Caco-2 (cell line): ENCODE measurements around the gene TECR. TPM values are rescaled to one million over a fixed set of nuclear protein-coding genes. Genes with fewer than 3 reads are reported as not detected.

ENCODE experiments used
- BruUV-seq: library from RNA; stranded (reverse); fragments of 400-500 nt; replicated peaks from 2 replicates; lab custom pipeline; 2021; lab: Mats Ljungman, UMichigan
- CTCF ChIA-PET: fragments of 300-600 bp; sonication (Branson Sonifier 250); formaldehyde crosslinking; loops from one replicate; lab custom pipeline; 2022; ENCODE audit warnings: antibody characterized with exemption; lab: Charles Lee
- POLR2A ChIA-PET: fragments of 300-600 bp; sonication (Branson Sonifier 250); formaldehyde crosslinking; loops from one replicate; lab custom pipeline; 2022; ENCODE audit warnings: antibody characterized with exemption; lab: Charles Lee
- DNase-seq, 2 experiments: peaks; one replicate each; pipeline versions ENCODE4 v3.0.0 to v3.0.0-alpha.2; 2020 to 2022
- H3K27me3 ChIP-seq: replicated peaks from 2 replicates; pipeline ENCODE4 v1.6.0; 2011; ENCODE audit warnings: low read length; ENCODE audit not compliant: control insufficient read depth, insufficient read depth
- H3K36me3 ChIP-seq: 2 replicates; pipeline ENCODE4 v1.5.1; 2011; ENCODE audit warnings: low read length; ENCODE audit not compliant: control insufficient read depth, insufficient read depth
- H3K4me1 ChIP-seq: fragments of 250-450 bp; sonication (Bioruptor Pico); 2 replicates; pipeline ENCODE4 v1.5.1; 2020; ENCODE audit warnings: mild to moderate bottlenecking
- H3K4me3 ChIP-seq: 2 replicates; pipeline ENCODE4 v1.5.1; 2011; ENCODE audit warnings: low read depth, mild to moderate bottlenecking, control low read depth, low read length
- H3K9me3 ChIP-seq: fragments of 250-450 bp; sonication (Bioruptor Pico); 2 replicates; pipeline ENCODE4 v1.5.1; 2020; ENCODE audit warnings: mild to moderate bottlenecking, moderate library complexity
- H3K27ac Mint-ChIP-seq: one replicate; pipeline ENCODE4 v1.8.0; 2022; ENCODE audit warnings: mixed read lengths; ENCODE audit not compliant: unreplicated experiment
- H3K27me3 Mint-ChIP-seq: one replicate; pipeline ENCODE4 v1.8.0; 2022; ENCODE audit warnings: mixed read lengths; ENCODE audit not compliant: insufficient read depth, unreplicated experiment
- H3K36me3 Mint-ChIP-seq: one replicate; pipeline ENCODE4 v1.8.0; 2022; ENCODE audit warnings: mild to moderate bottlenecking, mixed read lengths; ENCODE audit not compliant: insufficient read depth, unreplicated experiment
- H3K4me1 Mint-ChIP-seq: one replicate; pipeline ENCODE4 v1.8.0; 2022; ENCODE audit warnings: low read depth, mixed read lengths; ENCODE audit not compliant: unreplicated experiment
- H3K4me3 Mint-ChIP-seq: one replicate; pipeline ENCODE4 v1.8.0; 2022; ENCODE audit warnings: mild to moderate bottlenecking, moderate library complexity, mixed read lengths; ENCODE audit not compliant: unreplicated experiment
- H3K9me3 Mint-ChIP-seq: one replicate; pipeline ENCODE4 v1.8.0; 2022; ENCODE audit warnings: mixed read lengths; ENCODE audit not compliant: unreplicated experiment
- intact Hi-C: fragments of 100-400 bp; cut with micrococcal nuclease; formaldehyde crosslinking; loops from one replicate; pipeline ENCODE4 v1.10.0; 2022; ENCODE audit not compliant: unreplicated experiment
- total RNA-seq: library from RNA; stranded (reverse); gene quantifications from 2 replicates; pipeline ENCODE4 v1.2.3, GENCODE V29; 2022
- TF ChIP-seq, protein P1 (sequence below), 2 experiments: fragments of 200-600 bp in 1 of 2; IDR thresholded peaks; 1 replicate in 1 of 2; 2 replicates in 1 of 2; pipeline versions ENCODE4 v1.5.1 to v1.8.0; 2011 to 2022; ENCODE audit warnings: antibody characterized with exemption in 1 of 2, control low read depth in 1 of 2, inconsistent platforms in 1 of 2, low read depth in 1 of 2, low read length in 1 of 2, mild to moderate bottlenecking in 1 of 2, moderate library complexity in 1 of 2; ENCODE audit not compliant: insufficient read depth in 1 of 2, severe bottlenecking in 1 of 2, unreplicated experiment in 1 of 2

TECR gene
- total RNA-seq, 1 experiment from 2014 or later = 300 TPM

DNA sequence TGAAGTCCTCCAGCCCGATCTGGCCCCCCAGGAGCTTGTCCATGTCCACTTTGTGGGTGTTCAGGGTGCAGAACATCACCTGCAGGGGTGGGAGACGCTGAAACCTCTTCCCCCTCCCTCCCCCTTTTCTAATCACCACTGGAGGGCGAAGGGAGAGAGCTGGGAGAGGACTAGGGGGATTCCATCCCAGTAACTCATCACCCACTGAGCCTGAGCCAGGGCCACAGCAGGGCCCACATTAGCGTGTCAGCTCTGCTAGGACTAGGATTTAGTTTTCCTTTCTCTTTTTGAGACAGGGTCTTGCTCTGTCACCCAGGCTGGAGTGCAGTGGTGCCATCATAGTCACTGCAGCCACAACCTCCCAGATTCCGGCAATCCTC is 48.7 kb upstream of the TECR start:
- Mint-ChIP-seq H3K4me1 (peaks cover 11% of the 10 kb centered on the region), H3K4me3 (no peak overlapping the region), H3K27me3 (no peaks in the 10 kb centered on the region), H3K36me3 (peaks cover 44% of the 10 kb centered on the region), H3K9me3 (no peaks in the 10 kb centered on the region), H3K27ac (no peak overlapping the region)
- TF ChIP-seq, protein P1, sequence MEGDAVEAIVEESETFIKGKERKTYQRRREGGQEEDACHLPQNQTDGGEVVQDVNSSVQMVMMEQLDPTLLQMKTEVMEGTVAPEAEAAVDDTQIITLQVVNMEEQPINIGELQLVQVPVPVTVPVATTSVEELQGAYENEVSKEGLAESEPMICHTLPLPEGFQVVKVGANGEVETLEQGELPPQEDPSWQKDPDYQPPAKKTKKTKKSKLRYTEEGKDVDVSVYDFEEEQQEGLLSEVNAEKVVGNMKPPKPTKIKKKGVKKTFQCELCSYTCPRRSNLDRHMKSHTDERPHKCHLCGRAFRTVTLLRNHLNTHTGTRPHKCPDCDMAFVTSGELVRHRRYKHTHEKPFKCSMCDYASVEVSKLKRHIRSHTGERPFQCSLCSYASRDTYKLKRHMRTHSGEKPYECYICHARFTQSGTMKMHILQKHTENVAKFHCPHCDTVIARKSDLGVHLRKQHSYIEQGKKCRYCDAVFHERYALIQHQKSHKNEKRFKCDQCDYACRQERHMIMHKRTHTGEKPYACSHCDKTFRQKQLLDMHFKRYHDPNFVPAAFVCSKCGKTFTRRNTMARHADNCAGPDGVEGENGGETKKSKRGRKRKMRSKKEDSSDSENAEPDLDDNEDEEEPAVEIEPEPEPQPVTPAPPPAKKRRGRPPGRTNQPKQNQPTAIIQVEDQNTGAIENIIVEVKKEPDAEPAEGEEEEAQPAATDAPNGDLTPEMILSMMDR (IDR thresholded peaks at IDR 0.05; ENCODE audit: insufficient read depth in 1 of 2, low read depth in 1 of 2, low read length in 1 of 2, severe bottlenecking in 1 of 2, unreplicated experiment in 1 of 2) = no peak
- H3K4me1 ChIP-seq = no peaks in the 10 kb centered on the region
- no peaks in the 10 kb centered on the region for H3K9me3 ChIP-seq
- no peak overlapping the region for H3K4me3 ChIP-seq
- BruUV-seq = no TSS peak
- ChIA-PET POLR2A (interaction anchor here (0.8 kb wide), 1 partner anchor 61 kb away, joined by 3 read pairs; no protein-coding TSS in a partner anchor), CTCF (interaction anchor here (1.4 kb wide), 1 partner anchor 8 kb away, joined by 4 read pairs; no protein-coding TSS in a partner anchor)
- no peak for DNase-seq
- H3K27me3 ChIP-seq = no peaks in the 10 kb centered on the region
- intact Hi-C loops = no loop called here
- H3K36me3 ChIP-seq = no peaks in the 10 kb centered on the region; the same call in 1 of the 2 replicates

DNA sequence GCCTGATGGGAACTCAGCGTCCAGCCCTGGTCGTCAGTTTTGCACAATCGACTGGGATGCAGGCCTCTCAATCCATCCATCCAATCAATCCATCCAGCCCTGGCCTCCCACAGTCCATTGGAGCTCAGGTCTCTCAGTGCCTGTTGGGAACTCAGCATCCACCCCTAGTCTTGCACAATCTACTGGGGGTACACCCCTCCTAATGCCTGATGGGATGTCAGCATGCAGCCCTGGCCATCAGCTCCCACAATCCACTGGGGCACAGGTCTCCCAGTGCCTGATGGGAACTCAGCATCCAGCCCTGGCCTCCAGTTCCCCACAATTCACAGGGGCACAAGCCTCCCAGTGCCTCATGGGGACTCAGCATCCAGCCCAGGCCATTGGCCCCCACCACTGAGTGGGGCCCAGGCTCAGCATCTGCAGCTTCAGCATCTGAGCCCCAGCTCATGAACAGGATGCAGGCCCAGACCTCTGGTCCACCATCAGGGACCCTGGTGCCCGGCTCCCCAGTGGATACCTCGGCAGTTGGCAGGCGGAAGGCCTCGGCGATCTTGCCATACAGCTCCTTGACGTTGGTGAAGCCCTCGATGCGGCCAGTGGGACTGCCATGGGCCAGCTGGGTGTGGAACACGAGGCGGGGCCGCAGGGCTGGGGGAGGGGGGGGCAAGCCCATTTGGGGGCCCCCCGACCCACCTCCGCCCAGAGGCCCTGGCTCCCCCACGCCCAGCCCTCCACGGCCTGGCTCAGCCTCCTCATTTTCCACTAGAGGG is 47.0 kb upstream of the TECR start:
- Histone ChIP-seq H3K9me3 (no peaks in the 10 kb centered on the region), H3K4me3 (no peak overlapping the region), H3K4me1 (no peaks in the 10 kb centered on the region), H3K27me3 (no peaks in the 10 kb centered on the region), H3K36me3 (no peaks in the 10 kb centered on the region; the same call in 1 of the 2 replicates)
- peaks cover 48% of the 10 kb centered on the region for H3K36me3 Mint-ChIP-seq
- intact Hi-C loops = no loop called here
- no peaks in the 10 kb centered on the region for H3K9me3 Mint-ChIP-seq
- TF ChIP-seq, protein P1 (IDR thresholded peaks at IDR 0.05; ENCODE audit: insufficient read depth in 1 of 2, low read depth in 1 of 2, low read length in 1 of 2, severe bottlenecking in 1 of 2, unreplicated experiment in 1 of 2) = no peak
- no peaks in the 10 kb centered on the region for H3K4me1 Mint-ChIP-seq
- no peak for DNase-seq
- no peaks in the 10 kb centered on the region for H3K27me3 Mint-ChIP-seq
- BruUV-seq = no TSS peak
- POLR2A ChIA-PET = no interaction called here
- no peak overlapping the region for H3K27ac Mint-ChIP-seq
- CTCF ChIA-PET = no interaction called here
- no peak overlapping the region for H3K4me3 Mint-ChIP-seq

DNA sequence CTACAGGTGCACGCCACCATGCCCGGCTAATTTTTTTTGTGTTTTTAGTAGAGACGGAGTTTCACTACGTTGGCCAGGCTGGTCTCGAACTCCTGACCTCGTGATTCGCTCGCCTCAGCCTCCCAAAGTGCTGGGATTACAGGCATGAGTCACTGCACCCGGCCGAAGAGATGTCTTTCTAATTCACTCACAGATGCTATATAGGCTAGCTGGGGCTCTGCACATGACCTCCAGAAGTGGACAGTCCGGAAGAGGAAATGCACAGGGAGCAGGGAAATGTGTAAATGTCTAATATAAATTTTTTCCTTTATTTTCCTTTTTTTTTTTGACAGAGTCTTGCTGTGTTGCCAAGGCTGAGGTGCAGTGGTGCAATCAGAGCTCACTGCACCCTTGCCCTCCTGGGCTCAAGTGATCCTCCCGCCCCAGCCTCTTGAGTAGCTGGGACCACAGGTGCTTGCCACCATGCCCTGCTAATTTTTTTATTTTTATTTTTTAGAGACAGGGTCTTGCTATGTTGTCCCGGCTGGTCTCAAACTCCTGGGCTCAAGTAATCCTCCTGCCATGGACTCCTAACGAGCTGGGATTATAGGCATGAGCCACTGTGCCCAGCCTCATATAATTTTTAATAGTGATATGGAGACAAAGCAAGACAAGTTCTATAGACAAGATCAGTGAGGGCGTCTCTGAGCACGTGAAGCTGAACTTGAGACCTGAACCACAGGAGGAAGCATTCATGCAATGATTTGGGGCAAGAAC is 41.8 kb upstream of the TECR start:
- Mint-ChIP-seq H3K9me3 (no peaks in the 10 kb centered on the region), H3K36me3 (peaks cover 76% of the 10 kb centered on the region), H3K27ac (no peak overlapping the region), H3K4me1 (no peaks in the 10 kb centered on the region), H3K27me3 (no peaks in the 10 kb centered on the region), H3K4me3 (no peak overlapping the region)
- no peaks in the 10 kb centered on the region for H3K4me1 ChIP-seq
- no peak overlapping the region for H3K4me3 ChIP-seq
- intact Hi-C loops = no loop called here
- TF ChIP-seq, protein P1 (IDR thresholded peaks at IDR 0.05; ENCODE audit: insufficient read depth in 1 of 2, low read depth in 1 of 2, low read length in 1 of 2, severe bottlenecking in 1 of 2, unreplicated experiment in 1 of 2) = no peak
- no peak for DNase-seq
- H3K9me3 ChIP-seq = no peaks in the 10 kb centered on the region
- no peaks in the 10 kb centered on the region; the same call in 1 of the 2 replicates for H3K36me3 ChIP-seq
- ChIA-PET CTCF (interaction anchor here (0.7 kb wide), 1 partner anchor 56 kb away, joined by 4 read pairs; no protein-coding TSS in a partner anchor), POLR2A (no interaction called here)
- no TSS peak for BruUV-seq
- no peaks in the 10 kb centered on the region for H3K27me3 ChIP-seq
